Thoracic aorta (tissue), 2 donors: ENCODE results near the gene LMBRD2. TPM values are rescaled to one million over a fixed set of nuclear protein-coding genes. Genes with fewer than 3 reads are reported as not detected.

Experiments used
- ATAC-seq: fragments of 150-250 bp; one replicate; pipeline ENCODE4 v1.8.0; 2017; ENCODE audit warnings: low read depth; ENCODE audit not compliant: insufficient number of reproducible peaks, low FRiP score
- DNase-seq: peaks from one replicate; pipeline ENCODE4 v3.0.0-alpha.2; 2020; ENCODE audit warnings: low spot score
- H3K27ac ChIP-seq, 2 donors: fragments of 200-600 bp; sonication (generic); 1 replicate in 1 of 2; 2 replicates in 1 of 2; pipeline ENCODE4 v1.5.1; 2016; ENCODE audit warnings: mild to moderate bottlenecking in 2 of 2, moderate library complexity in 2 of 2
- H3K27me3 ChIP-seq: fragments of 200-600 bp; sonication (generic); replicated peaks from 2 replicates; pipeline ENCODE4 v1.6.0; 2016; ENCODE audit warnings: mild to moderate bottlenecking; ENCODE audit not compliant: insufficient read depth
- H3K36me3 ChIP-seq: fragments of 200-600 bp; sonication (generic); one replicate; pipeline ENCODE4 v1.5.1; 2016
- H3K4me1 ChIP-seq, 2 donors: fragments of 200-600 bp; sonication (generic); 1 replicate in 1 of 2; 2 replicates in 1 of 2; pipeline versions ENCODE4 v1.5.1 to v1.6.0; 2016; ENCODE audit warnings: low read depth in 2 of 2, mild to moderate bottlenecking in 1 of 2; ENCODE audit not compliant: control insufficient read depth in 1 of 2
- H3K4me3 ChIP-seq: fragments of 200-600 bp; sonication (generic); 2 replicates; pipeline ENCODE4 v1.5.1; 2016; ENCODE audit warnings: mild to moderate bottlenecking
- H3K9me3 ChIP-seq: fragments of 200-600 bp; sonication (generic); 2 replicates; pipeline ENCODE4 v1.5.1; 2016
- CTCF ChIP-seq: fragments of 200-600 bp; sonication (generic); IDR thresholded peaks from one replicate; pipeline ENCODE4 v1.5.1; 2019; ENCODE audit warnings: antibody characterized with exemption
- total RNA-seq, 2 donors: library from RNA; depleted of rRNA; stranded (reverse); fragments of >200 nt; gene quantifications; one replicate each; pipeline versions ENCODE4 v1.1.0 to v1.2.3, GENCODE V29; 2016

Gene LMBRD2
- total RNA-seq, 2 donors from 2014 or later: 9.5 to 11.0 TPM

DNA sequence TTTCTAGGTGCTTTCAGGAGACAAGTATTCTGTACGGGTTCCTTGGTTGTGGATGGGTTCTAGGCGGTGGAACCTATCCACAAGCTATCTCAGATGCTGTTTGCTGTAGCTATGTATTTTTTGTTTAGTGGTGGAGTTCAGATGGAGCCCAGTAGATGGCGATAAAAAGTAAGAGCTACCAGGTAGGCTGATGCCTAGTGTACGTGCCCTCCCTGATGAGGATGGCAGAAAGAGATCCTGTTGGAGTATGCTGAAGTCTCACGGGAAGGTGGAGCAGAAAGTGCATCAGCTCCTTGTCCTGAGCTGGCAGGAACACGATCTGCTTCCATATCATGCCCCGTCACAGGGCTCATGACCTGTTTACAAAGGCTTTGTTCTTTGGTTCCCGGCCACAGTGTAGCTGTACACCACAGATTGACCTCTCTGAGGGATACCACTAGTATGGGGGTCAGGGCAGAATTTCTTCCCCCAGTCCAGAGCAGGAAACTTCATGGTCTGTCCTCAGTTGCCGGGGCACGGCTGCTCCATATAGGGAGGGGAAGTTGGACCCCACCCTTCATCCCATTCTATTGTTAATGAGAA lies 72.4 kb downstream of the LMBRD2 start:
- Histone ChIP-seq H3K27me3 (no peaks in the 10 kb centered on the region), H3K9me3 (no peaks in the 10 kb centered on the region), H3K4me3 (no peak overlapping the region), H3K36me3 (no peaks in the 10 kb centered on the region), H3K4me1 (no peaks in the 10 kb centered on the region), H3K27ac (no peak overlapping the region)
- DNase-seq: no peak
- ATAC-seq: no peak
- TF ChIP-seq CTCF: peak; percentile 25

DNA sequence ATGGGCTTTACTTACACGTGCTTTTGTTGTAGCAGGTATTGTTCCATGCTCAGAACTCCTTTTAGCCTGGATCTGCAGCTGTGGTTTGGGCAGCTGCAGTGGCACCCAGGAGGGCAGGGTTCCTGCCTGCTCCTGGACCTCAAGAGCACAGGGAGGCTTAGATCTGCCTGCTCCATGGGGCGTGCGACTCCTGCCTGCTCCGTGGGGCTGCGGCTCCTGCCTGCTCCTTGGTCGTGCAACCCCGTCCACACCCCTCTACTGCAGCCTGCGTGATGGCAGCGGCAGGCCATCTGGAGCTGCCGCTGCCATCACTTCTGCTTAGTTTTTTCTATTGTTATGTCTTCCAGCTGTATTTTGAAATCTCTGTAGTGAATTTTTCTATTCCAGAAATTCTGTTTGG lies 73.3 kb downstream of the LMBRD2 start:
- ATAC-seq (no peak), DNase-seq (no peak)
- no peak for TF ChIP-seq CTCF
- no peaks in the 10 kb centered on the region for H3K36me3 ChIP-seq
- no peak overlapping the region for H3K4me3 ChIP-seq
- H3K9me3 ChIP-seq: no peaks in the 10 kb centered on the region
- H3K27me3 ChIP-seq: no peaks in the 10 kb centered on the region
- H3K4me1 ChIP-seq: no peaks in the 10 kb centered on the region
- no peak overlapping the region for H3K27ac ChIP-seq

- Histone ChIP-seq H3K36me3 (no peaks in the 10 kb centered on the region), H3K27ac (no peak overlapping the region), H3K4me1 (no peaks in the 10 kb centered on the region), H3K4me3 (no peak overlapping the region), H3K9me3 (no peaks in the 10 kb centered on the region), H3K27me3 (no peaks in the 10 kb centered on the region)
- TF ChIP-seq CTCF: no peak
- no peak for DNase-seq
- ATAC-seq: no peak
These were observed 78.0 kb downstream of the LMBRD2 start for GRCh38 chr5:36073595-36074216.

DNA sequence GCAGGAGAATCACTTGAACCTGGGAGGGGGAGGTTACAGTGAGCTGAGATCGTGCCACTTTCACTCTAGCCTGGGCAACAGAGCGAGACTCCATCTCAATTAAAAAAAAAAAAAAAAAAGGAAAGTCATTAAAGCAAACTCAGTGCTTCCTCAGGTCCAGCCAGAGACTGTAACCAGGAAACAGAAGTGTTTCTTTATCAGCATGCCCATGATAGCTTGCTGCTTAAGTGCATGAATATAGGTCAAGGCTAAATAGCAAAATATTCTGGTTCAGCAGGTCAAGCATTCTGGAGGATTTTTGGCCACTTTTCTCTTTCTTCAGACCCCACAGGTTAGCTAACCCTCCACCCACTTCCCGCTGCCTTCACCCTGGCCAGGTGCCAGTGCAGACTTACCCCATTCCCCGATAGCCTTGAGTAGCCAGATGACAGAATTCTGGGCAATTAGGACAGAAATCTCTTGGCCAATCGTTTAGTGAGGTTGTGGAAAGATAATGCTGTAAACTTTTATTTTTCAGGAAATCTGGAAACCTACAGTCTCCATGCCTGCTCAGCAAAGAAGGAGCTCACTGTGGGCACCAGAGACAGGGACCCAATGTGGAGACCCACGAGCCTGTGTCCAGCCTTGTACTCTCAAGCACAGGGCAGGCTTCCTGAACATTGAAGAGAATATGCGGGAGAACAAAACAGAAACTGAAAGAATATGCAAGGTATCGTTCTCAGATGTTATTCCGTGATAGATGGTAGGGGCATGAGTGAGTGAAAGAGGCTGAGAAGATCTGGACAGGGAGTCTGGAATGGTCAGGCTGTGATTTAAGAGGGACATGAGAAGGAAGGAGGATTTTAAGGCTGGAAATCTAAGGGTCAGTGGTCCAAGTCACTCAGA lies 80.8 kb downstream of the LMBRD2 start:
- no peak for TF ChIP-seq CTCF
- Histone ChIP-seq H3K36me3 (no peaks in the 10 kb centered on the region), H3K27ac (no peak overlapping the region), H3K4me3 (peak overlapping the region; percentile 34), H3K27me3 (no peaks in the 10 kb centered on the region), H3K4me1 (no peaks in the 10 kb centered on the region), H3K9me3 (no peaks in the 10 kb centered on the region)
- DNase-seq: no peak
- ATAC-seq: no peak

DNA sequence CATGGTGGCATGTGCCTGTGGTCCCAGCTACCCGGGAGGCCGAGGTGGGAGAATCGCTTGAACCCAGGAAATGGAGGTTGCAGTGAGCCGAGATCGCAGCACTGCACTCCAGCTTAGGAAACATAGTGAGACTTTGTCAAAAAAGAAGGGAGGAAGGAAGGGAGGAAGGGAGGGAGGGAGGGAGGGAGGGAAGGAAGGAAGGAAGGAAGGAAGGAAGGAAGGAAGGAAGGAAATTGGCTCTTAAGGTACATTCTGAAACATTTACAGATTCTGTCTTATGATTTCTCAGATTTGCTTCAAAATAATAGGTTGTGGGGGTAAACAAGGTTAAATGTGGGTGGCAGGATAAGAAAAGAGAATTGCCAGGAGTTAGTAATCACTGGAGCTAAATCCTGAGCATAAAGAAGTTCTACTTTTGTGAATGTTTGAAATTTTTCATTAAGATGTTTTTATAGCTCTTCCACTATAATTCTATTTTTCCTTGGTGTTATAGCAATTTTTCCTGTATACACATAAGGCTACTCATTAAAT lies 82.9 kb downstream of the LMBRD2 start:
- H3K27ac ChIP-seq: no peak overlapping the region
- H3K4me1 ChIP-seq: no peaks in the 10 kb centered on the region
- DNase-seq: no peak
- no peak for TF ChIP-seq CTCF
- H3K36me3 ChIP-seq: no peaks in the 10 kb centered on the region
- H3K27me3 ChIP-seq: no peaks in the 10 kb centered on the region
- no peak for ATAC-seq
- no peaks in the 10 kb centered on the region for H3K9me3 ChIP-seq
- no peak overlapping the region for H3K4me3 ChIP-seq
